Endothelial cell of umbilical vein (primary cell): ENCODE results near the gene NLGN1. TPM values are rescaled to one million over a fixed set of nuclear protein-coding genes. Genes with fewer than 3 reads are reported as not detected.

Source experiments
- BruUV-seq: library from RNA; stranded (reverse); fragments of 400-500 nt; replicated peaks from 2 replicates; lab custom pipeline; 2021; lab: Mats Ljungman, UMichigan
- CTCF ChIA-PET: fragments of 300-600, 350-600 bp; sonication (Branson Sonifier 250); formaldehyde crosslinking; loops from one replicate; lab custom pipeline; 2021; ENCODE audit warnings: antibody characterized with exemption, inconsistent platforms; lab: Charles Lee
- POLR2A ChIA-PET: fragments of 300-600, 350-600 bp; sonication (Branson Sonifier 250); formaldehyde crosslinking; loops from one replicate; lab custom pipeline; 2021; ENCODE audit warnings: antibody characterized with exemption, inconsistent platforms; lab: Charles Lee
- DNase-seq: peaks from one replicate; pipeline ENCODE4 v3.0.0-alpha.2; 2011; ENCODE audit warnings: low read depth, low spot score
- FAIRE-seq: peaks from 2 replicates; lab custom pipeline; 2011; peaks lifted over from hg19 to GRCh38; lab: Jason Lieb, UNC
- H2AFZ ChIP-seq: 2 replicates; pipeline ENCODE4 v1.6.0; 2012; ENCODE audit warnings: low read depth, low read length, control low read depth, inconsistent platforms
- H3K27ac ChIP-seq: 2 replicates; pipeline ENCODE4 v1.5.1; 2011; ENCODE audit warnings: low read depth, mild to moderate bottlenecking, control low read depth, low read length, moderate library complexity; ENCODE audit not compliant: insufficient read depth
- H3K27me3 ChIP-seq, 2 experiments: 2 replicates each; pipeline versions ENCODE4 v1.6.0 to v1.6.1; 2011; ENCODE audit warnings: low read length in 2 of 2, mixed read lengths in 1 of 2; ENCODE audit not compliant: control insufficient read depth in 2 of 2, insufficient read depth in 2 of 2
- H3K36me3 ChIP-seq, 2 experiments: 2 replicates in 1 of 2; 3 replicates in 1 of 2; pipeline ENCODE4 v1.5.1; 2011; ENCODE audit warnings: low read length in 2 of 2, mild to moderate bottlenecking in 1 of 2, moderate library complexity in 1 of 2; ENCODE audit not compliant: control insufficient read depth in 2 of 2, insufficient read depth in 2 of 2; ENCODE audit errors: extremely low read depth in 1 of 2
- H3K4me1 ChIP-seq: 3 replicates; pipeline ENCODE4 v1.5.1; 2011; ENCODE audit warnings: mild to moderate bottlenecking, low read length; ENCODE audit not compliant: control insufficient read depth, insufficient read depth; ENCODE audit errors: extremely low read depth
- H3K4me2 ChIP-seq: 2 replicates; pipeline ENCODE4 v1.6.1; 2011; ENCODE audit warnings: low read length, control low read depth, mixed read lengths; ENCODE audit not compliant: insufficient read depth
- H3K4me3 ChIP-seq, 3 experiments: fragments of 200-600 bp in 1 of 3; sonication (generic), shearing (Covaris generic) in 1 of 3; replicated peaks in 1 of 3; 2 replicates each; pipeline ENCODE4 v1.5.1; 2011 to 2016; ENCODE audit warnings: control low read depth in 3 of 3, low read length in 3 of 3, mild to moderate bottlenecking in 2 of 3, inconsistent platforms in 1 of 3, low read depth in 1 of 3, moderate library complexity in 1 of 3; ENCODE audit not compliant: insufficient read depth in 1 of 3
- H3K79me2 ChIP-seq: 2 replicates; pipeline ENCODE4 v1.6.0; 2012; ENCODE audit warnings: low read length, inconsistent platforms; ENCODE audit not compliant: control insufficient read depth, insufficient read depth
- H3K9ac ChIP-seq: replicated peaks from 2 replicates; pipeline ENCODE3; 2011; ENCODE audit warnings: low read length, control low read depth; ENCODE audit not compliant: insufficient read depth; ENCODE audit errors: extremely low read depth
- H3K9me1 ChIP-seq: replicated peaks from 3 replicates; pipeline ENCODE4 v1.6.0; 2011; ENCODE audit warnings: mild to moderate bottlenecking, low read length; ENCODE audit not compliant: control insufficient read depth, insufficient read depth; ENCODE audit errors: extremely low read depth
- H3K9me3 ChIP-seq: replicated peaks from 2 replicates; pipeline ENCODE4 v1.5.1; 2012; ENCODE audit warnings: low read length, inconsistent platforms; ENCODE audit not compliant: control insufficient read depth, insufficient read depth
- H4K20me1 ChIP-seq: replicated peaks from 2 replicates; pipeline ENCODE3; 2011; ENCODE audit warnings: mild to moderate bottlenecking, low read length; ENCODE audit not compliant: control insufficient read depth, insufficient read depth; ENCODE audit errors: extremely low read depth
- EZH2 ChIP-seq: IDR thresholded peaks from 2 replicates; pipeline ENCODE4 v1.6.1; 2012; ENCODE audit warnings: borderline replicate concordance, low read depth, mild to moderate bottlenecking, moderate library complexity, low read length, inconsistent platforms; ENCODE audit not compliant: severe bottlenecking
- FOS ChIP-seq: IDR thresholded peaks from 2 replicates; pipeline ENCODE4 v1.6.1; 2011; ENCODE audit warnings: mild to moderate bottlenecking, low read length, moderate library complexity, borderline replicate concordance; ENCODE audit not compliant: insufficient read depth
- GATA2 ChIP-seq: IDR thresholded peaks from 2 replicates; pipeline ENCODE4 v1.7.0; 2011; ENCODE audit warnings: low read depth, mild to moderate bottlenecking, moderate library complexity, mixed read lengths, low read length; ENCODE audit not compliant: insufficient read length, insufficient read depth
- JUN ChIP-seq: IDR thresholded peaks from 2 replicates; pipeline ENCODE4 v1.6.1; 2011; ENCODE audit warnings: borderline replicate concordance, low read depth; ENCODE audit not compliant: insufficient read length, insufficient read depth
- MYC ChIP-seq: IDR thresholded peaks from one replicate; pipeline ENCODE4 v1.6.1; 2011; ENCODE audit warnings: mild to moderate bottlenecking, low read depth, low read length
- POLR2A ChIP-seq: IDR thresholded peaks from 2 replicates; pipeline ENCODE4 v1.6.1; 2012; ENCODE audit warnings: low read depth, mild to moderate bottlenecking, control low read depth, low read length
- POLR2AphosphoS5 ChIP-seq: IDR thresholded peaks from 2 replicates; pipeline ENCODE4 v1.6.1; 2012; ENCODE audit warnings: low read depth, mild to moderate bottlenecking, control low read depth, low read length, moderate library complexity; ENCODE audit not compliant: insufficient read depth
- dilution Hi-C: fragments of 300-500 bp; cut with MboI; formaldehyde crosslinking; loops from one replicate; pipeline ENCODE4 v1.15.0; 2019; ENCODE audit warnings: low sequenced_read_pairs; ENCODE audit not compliant: extremely low pct_ligation_motif_present
- intact Hi-C: fragments of 100-400 bp; cut with micrococcal nuclease; formaldehyde crosslinking; loops from one replicate; pipeline ENCODE4 v1.10.0; 2022
- polyA plus RNA-seq, 4 experiments: library from polyadenylated mRNA; depleted of rRNA in 3 of 4; stranded (reverse) in 3 of 4; unstranded in 1 of 4; fragments of >200 nt; gene quantifications; 2 replicates each; pipeline versions ENCODE4 v1.2.1 to v1.2.3, GENCODE V29; 2011 to 2012; ENCODE audit warnings: missing spikeins in 1 of 4
- total RNA-seq: library from RNA; stranded (reverse); gene quantifications from 2 replicates; pipeline ENCODE4 v1.2.3, GENCODE V29; 2021
- TF ChIP-seq, protein P1 (sequence below), 2 donors: IDR thresholded peaks; 1 replicate in 1 of 2; 2 replicates in 1 of 2; pipeline ENCODE4 v1.5.1; 2011; ENCODE audit warnings: low read length in 2 of 2, mild to moderate bottlenecking in 2 of 2, moderate library complexity in 2 of 2, control low read depth in 1 of 2, inconsistent platforms in 1 of 2, low read depth in 1 of 2; ENCODE audit not compliant: insufficient read depth in 1 of 2; ENCODE audit errors: extremely low read depth in 1 of 2
- TF ChIP-seq, protein P2 (sequence below): IDR thresholded peaks from 2 replicates; pipeline ENCODE4 v1.6.1; 2011; ENCODE audit not compliant: insufficient read depth, insufficient read length

Gene NLGN1
- total and polyA plus RNA-seq, 2 donors (not counting 3 experiments of a cell fraction or from before 2014, with no cell fraction given): 7.9 to 16.3 TPM

DNA sequence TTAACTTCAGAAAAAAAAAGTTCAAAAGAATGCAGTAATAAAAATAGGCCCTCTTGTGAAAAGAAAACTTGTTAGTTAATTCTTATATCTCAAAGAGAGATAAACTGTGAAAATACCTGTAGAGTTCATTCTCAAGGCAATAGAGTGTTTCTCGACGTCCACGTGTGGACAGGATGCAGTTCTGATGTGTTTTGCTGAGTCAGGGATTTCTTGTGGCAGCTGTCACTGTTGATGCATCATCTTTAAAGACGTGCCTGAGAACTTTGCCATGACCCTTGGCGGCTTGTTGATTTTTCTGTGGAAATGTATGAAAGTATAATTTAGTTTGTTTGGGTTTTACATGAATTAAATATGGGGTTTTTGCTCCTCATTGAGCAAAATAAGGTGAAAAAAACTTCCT lies 702.2 kb downstream of the NLGN1 start:
- Histone ChIP-seq H3K36me3 (no peaks in the 10 kb centered on the region), H3K9me1 (no peaks in the 10 kb centered on the region), H3K79me2 (no peaks in the 10 kb centered on the region), H3K9me3 (no peaks in the 10 kb centered on the region), H3K27me3 (no peaks in the 10 kb centered on the region), H2AFZ (no peak overlapping the region), H3K4me2 (no peak overlapping the region), H3K4me3 (no peak overlapping the region), H3K27ac (no peak overlapping the region), H3K4me1 (no peaks in the 10 kb centered on the region), H3K9ac (no peak overlapping the region), H4K20me1 (no peaks in the 10 kb centered on the region)
- BruUV-seq: no TSS peak
- TF ChIP-seq FOS: no peak
- no peak for TF ChIP-seq EZH2
- TF ChIP-seq JUN: no peak
- TF ChIP-seq, protein P1, sequence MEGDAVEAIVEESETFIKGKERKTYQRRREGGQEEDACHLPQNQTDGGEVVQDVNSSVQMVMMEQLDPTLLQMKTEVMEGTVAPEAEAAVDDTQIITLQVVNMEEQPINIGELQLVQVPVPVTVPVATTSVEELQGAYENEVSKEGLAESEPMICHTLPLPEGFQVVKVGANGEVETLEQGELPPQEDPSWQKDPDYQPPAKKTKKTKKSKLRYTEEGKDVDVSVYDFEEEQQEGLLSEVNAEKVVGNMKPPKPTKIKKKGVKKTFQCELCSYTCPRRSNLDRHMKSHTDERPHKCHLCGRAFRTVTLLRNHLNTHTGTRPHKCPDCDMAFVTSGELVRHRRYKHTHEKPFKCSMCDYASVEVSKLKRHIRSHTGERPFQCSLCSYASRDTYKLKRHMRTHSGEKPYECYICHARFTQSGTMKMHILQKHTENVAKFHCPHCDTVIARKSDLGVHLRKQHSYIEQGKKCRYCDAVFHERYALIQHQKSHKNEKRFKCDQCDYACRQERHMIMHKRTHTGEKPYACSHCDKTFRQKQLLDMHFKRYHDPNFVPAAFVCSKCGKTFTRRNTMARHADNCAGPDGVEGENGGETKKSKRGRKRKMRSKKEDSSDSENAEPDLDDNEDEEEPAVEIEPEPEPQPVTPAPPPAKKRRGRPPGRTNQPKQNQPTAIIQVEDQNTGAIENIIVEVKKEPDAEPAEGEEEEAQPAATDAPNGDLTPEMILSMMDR (IDR thresholded peaks at IDR 0.05; ENCODE audit: extremely low read depth in 1 of 2, insufficient read depth in 1 of 2, low read depth in 1 of 2, low read length in 2 of 2): no peak
- TF ChIP-seq POLR2AphosphoS5: no peak
- TF ChIP-seq, protein P2, sequence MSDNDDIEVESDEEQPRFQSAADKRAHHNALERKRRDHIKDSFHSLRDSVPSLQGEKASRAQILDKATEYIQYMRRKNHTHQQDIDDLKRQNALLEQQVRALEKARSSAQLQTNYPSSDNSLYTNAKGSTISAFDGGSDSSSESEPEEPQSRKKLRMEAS: no peak
- TF ChIP-seq POLR2A: no peak
- TF ChIP-seq MYC: no peak
- no peak for TF ChIP-seq GATA2
- DNase-seq (no peak), FAIRE-seq (no peak)
- ChIA-PET POLR2A (no interaction called here), CTCF (no interaction called here)
- dilution Hi-C loops (no loop called here), intact Hi-C loops (loop anchor here (10.0 kb wide), 1 partner anchor 515 kb away; no protein-coding TSS in a partner anchor)
